OCI-LY7 (cell line): Measurements from ENCODE around the gene ANO2.

Source experiments
- EZH2phosphoT487 ChIP-seq: fragments of 200-600 bp; sonication (generic); IDR thresholded peaks from 2 replicates; pipeline ENCODE4 v1.6.1; 2018; ENCODE audit warnings: low read depth, borderline replicate concordance, mild to moderate bottlenecking, mixed run types, antibody characterized with exemption, low read length, moderate library complexity, mixed read lengths
- TF ChIP-seq, protein P1 (sequence below): fragments of 200-600 bp; sonication (generic); conservative IDR thresholded peaks from 2 replicates; pipeline ENCODE4 v1.5.1; 2014; ENCODE audit warnings: mild to moderate bottlenecking, antibody characterized with exemption, low read length, moderate library complexity, mixed read lengths

DNA sequence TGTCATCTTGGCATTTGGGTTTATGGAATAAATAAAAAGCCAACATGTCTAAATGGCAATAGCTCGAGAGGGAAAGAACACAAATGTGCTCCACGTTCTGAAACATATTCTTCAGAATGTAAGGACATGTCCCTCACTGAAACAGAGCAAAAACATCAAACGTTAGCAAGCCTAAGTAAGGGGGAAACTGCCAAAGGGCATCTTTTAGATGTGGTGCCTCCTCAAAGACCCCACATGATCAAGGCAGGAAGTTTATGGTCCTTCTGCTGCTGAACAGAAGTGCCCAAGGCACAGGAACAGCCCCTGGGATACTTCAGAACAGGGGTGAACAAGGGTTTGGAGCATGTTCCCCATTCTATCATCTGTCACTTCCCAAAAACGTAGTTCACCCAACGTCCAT is 227.0 kb downstream of the ANO2 start:
- TF ChIP-seq, protein P1, sequence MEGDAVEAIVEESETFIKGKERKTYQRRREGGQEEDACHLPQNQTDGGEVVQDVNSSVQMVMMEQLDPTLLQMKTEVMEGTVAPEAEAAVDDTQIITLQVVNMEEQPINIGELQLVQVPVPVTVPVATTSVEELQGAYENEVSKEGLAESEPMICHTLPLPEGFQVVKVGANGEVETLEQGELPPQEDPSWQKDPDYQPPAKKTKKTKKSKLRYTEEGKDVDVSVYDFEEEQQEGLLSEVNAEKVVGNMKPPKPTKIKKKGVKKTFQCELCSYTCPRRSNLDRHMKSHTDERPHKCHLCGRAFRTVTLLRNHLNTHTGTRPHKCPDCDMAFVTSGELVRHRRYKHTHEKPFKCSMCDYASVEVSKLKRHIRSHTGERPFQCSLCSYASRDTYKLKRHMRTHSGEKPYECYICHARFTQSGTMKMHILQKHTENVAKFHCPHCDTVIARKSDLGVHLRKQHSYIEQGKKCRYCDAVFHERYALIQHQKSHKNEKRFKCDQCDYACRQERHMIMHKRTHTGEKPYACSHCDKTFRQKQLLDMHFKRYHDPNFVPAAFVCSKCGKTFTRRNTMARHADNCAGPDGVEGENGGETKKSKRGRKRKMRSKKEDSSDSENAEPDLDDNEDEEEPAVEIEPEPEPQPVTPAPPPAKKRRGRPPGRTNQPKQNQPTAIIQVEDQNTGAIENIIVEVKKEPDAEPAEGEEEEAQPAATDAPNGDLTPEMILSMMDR, result no peak
- TF ChIP-seq EZH2phosphoT487, result no peak
